Activated CD4-positive, alpha-beta T cell treated with anti-CD3 and anti-CD28 coated beads for 1 hour (primary cell): Measurements from ENCODE around the gene MPPE1.
"Not testable (repeated sequence)": the region's sequence is repeated elsewhere in the genome, so short reads cannot be mapped to it uniquely, and the experiment has no call there.

ENCODE experiments used
- DNase-seq: peaks from one replicate; pipeline ENCODE4 v3.0.0-alpha.2; 2020

The MPPE1 gene, protein sequence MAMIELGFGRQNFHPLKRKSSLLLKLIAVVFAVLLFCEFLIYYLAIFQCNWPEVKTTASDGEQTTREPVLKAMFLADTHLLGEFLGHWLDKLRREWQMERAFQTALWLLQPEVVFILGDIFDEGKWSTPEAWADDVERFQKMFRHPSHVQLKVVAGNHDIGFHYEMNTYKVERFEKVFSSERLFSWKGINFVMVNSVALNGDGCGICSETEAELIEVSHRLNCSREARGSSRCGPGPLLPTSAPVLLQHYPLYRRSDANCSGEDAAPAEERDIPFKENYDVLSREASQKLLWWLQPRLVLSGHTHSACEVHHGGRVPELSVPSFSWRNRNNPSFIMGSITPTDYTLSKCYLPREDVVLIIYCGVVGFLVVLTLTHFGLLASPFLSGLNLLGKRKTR

DNA sequence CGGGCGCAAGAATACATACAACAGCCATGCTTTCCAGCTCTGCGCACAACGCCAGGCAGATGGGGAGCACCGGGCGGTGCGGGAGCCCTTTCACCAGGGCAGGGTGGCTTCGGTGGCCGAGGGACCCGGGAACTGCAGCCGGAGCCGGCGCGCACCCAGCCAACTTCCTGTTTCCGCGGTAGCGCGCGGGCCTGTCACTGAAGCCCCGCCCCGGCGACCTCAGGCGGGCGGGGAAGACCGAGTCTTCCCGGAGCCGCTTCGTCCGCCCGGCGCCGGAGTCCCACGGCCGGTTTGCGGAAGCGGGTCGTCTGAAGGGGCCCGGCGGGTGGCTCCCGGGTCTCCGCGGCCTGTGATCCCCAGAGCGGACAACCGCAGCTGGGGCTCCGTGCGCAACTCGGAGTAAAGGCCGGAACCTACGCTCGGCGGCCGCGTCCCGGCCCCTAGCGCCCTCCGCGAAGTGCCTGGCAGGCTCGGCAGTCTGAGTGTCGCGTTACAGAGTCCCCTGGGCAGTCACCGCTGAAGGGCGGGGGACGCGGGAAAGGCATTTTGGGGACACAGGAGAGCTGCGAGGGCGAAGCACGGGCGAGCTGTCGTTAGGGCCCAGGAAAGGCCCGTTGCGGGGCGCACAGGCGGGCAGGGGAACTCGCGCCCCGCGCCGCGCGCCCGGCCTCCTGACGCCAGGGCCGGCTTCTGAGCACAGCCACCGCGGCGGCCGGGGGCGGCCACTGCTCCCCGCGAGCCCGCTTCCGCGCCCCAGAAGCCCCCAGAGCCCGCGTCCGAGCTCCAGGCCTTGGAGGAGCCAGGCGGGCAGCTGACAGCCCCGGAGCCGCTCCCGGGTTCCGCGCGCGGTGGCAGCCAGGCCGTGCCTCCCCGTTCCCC, at the start of gene MPPE1:
MPPE1 (minus strand) TSS at position 136 of the 879 bp plus-strand sequence. CDS start 11,053 bp downstream, outside the sequence.
- peak; percentile 72 for DNase-seq

- DNase-seq: no peak
Measured at GRCh38 chr18:11957636-11958035, 49.5 kb upstream of the MPPE1 start.

DNA sequence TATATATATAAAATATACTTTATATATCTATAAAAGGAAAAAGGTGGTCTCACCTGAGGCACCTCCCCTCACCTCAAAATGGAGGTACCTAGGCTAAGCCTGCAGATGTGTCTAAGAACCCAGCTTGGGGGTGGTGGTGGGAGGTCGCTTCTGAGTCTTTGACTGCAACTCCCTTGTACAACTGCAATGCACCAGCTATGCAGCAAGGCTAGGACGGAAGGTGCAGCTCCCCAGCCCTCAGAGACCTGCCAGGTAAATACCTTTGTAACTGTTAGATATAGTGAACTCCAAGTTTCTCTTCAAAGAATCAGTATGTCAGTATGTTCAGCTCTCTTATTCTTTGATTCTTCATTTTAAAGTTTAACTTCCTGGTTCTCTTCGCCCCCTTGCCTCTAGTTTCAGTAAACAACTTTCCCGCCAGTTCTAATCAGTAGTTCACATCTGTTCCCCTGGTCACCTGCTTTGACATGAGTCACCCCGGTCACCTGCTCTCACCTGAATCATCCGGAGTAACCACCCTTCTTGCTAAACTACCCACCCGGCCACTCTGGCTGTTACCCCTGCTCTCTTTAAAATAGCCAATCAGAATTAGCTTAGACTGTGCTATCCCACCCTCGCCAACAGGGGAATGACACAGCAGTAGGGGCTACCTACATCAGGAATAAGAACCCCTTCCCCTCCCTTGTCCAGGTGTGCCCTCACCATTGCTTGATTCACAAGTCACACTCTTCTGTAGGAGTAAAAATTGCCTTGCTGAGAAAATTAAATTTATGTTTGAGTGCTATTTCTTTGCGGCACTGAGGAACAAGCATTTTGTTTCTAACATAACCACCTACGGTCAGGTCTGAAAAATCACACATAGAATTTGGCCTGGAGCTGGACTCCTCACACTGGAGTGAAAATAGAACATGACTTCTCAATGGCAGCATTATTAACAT, 48.5 kb upstream of the MPPE1 start:
- no peak for DNase-seq

- no peak for DNase-seq
Measured at GRCh38 chr18:11955239-11956029, 47.3 kb upstream of the MPPE1 start.

DNA sequence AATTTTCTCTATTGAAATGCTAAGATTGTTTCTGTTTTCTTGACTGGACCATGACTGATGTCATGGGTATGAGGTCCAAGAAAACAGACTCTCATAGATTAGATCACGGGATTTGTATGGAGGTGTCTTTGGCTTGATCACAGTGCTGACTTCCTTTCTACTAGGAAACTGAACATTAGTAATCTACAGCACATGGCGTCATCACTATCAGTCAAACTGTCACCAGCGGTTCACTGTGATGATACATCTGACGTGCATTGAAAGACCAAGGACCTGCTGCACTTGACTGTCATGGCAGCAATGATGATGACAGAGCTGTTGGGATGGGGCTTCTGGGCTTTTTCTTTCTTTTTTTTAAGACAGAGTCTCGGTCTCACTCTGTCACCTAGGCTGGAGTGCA, 45.0 kb upstream of the MPPE1 start:
- DNase-seq: no peak

- no peak for DNase-seq
Measured at GRCh38 chr18:11951390-11951851, 43.3 kb upstream of the MPPE1 start.

DNA sequence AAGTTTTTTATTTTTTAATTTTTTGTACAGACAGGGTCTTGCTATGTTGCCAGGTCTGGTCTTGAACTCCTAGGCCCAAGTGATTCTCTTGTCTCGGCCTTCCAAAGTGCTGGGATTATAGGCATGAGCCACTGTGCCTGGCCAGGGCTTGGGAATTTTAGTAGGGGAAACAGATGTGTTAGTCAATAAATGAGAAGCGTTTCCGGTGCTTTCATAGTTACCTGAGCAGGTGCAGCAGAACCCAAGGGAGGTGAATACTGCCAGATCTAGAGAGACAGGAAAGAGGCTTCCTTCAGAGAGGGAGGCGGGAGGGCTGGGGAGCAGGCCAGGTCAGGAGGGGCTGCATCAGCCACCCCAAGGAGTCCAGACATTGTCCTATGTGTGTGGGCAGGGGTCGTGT, 42.7 kb upstream of the MPPE1 start:
- no peak for DNase-seq

- no peak for DNase-seq
Measured at GRCh38 chr18:11948852-11949523, 40.9 kb upstream of the MPPE1 start.

DNA sequence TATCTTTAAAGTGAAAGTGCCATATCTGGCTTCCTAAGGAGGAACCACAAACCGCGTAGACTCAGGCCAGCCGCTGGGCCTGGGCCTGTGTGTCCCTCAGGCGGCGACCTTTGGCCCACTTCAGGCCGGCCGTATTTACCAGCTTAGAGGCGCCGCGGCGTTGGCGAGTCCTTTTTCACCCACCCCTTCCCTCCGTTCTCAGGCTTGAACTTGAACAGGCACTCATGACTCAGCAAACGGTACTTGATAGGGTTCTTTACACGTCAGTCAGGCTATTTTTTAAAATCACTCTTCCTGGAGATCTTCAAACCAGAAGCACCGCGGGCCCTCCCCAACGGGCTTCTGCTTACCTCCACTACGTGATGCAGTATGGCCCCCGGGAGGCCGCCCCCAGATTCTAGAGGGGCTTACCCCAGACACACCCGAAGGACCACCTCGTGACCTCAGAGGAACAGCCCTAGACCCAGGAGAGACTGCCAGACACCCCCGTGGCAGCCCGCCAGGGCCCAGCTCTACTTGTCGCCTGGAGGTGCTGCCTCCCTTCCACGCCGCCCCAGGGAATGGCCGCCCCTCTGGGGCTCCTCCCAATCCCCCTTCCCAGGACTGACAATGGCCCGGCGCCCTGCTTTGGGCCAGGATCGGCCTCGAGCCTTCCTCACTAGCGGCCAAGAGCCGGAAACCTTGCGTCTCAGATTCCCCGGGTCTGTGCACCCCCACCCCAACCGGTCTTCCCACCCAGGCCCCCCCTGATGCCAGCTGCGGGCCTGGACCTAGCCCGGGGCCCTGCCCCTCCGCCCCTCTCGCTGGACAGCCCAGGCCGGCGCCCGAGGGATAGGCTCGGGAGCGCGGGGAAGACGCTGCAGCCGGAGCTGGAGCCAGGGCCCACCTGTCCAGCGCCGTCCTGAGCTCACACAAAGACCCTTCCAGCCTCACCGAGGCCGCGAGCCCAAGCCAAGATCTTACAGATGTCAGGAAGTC, 39.4 kb upstream of the MPPE1 start:
- peak; percentile 37 for DNase-seq

- DNase-seq: no peak
Measured at GRCh38 chr18:11946756-11947155, 38.6 kb upstream of the MPPE1 start.

DNA sequence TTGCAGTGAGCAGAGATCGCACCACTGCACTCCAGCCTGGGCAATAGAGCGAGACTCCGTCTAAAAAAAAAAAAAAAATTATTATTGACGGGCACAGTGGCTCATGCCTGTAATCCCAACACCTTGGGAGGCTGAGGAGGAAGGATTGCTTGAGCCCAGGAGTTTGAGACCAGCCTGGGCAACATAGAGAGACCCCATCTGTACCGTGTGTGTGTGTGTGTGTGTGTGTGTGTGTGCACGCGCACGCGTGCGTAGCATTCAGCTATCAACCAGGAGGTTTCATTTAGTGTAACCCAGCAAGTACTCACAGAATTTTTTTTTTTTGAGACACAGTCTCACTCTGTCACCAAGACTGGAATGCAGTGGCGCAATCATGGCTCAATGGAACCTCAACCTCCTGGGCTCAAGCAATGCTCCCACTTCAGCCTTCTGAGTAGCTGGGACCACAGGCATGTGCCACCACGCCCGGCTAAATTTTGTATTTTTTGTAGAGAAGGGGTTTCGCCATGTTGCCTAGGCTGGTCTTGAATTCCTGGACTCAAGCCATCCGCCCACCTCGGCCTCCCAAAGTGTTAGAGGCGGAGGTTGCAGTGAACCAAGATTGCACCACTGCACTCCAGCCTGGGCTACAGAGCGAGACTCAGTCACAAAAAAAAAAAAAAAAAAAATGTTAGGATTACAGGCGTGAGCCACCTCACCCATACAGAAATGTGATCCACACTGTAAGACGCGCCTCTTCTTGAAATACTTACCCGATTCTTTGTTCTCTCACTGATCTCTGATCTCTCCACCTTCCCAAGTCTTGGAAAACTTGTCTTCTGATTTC, 37.9 kb upstream of the MPPE1 start:
- DNase-seq: not testable (repeated sequence)

DNA sequence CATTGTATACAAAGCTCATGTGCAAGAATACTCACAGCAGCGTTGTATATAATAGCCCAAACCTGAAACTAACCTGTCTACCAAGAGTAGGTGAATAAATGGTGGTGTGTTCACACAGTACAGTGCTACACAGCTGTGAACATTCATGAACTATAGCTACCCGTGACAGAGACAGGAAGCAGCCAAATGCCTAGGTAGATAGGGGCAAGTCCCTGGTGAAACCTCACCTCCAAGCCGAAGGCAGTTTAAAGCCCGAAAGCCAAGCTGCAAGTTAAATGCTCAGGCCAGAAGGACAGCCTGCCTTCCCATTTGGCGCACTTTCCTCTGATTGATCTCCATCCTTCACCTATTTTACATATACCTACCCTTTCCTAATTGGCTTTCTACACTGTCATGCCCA, 36.7 kb upstream of the MPPE1 start:
- DNase-seq: no peak

GRCh38 chr18:11944252-11944651, 36.1 kb upstream of the MPPE1 start:
- DNase-seq: no peak

DNA sequence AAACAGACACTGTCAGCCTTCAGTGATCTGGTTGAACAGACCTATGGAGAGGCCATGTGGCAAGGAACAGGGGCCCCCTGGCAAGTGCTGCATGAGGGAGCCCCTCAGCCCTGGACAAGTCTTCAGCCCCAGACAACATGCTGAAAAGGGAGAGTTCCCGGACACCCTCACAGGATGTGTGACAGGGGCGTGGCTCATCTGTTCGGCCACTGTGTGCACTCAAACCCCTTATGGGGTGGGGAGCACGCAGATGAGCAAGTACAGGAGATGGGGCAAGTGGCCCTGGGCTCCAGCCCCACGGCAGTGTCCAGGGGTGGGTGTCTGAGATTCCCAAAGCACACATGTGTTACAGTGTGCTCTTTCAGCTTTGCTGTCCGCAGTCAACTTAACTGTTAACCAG, 35.4 kb upstream of the MPPE1 start:
- DNase-seq: no peak

DNA sequence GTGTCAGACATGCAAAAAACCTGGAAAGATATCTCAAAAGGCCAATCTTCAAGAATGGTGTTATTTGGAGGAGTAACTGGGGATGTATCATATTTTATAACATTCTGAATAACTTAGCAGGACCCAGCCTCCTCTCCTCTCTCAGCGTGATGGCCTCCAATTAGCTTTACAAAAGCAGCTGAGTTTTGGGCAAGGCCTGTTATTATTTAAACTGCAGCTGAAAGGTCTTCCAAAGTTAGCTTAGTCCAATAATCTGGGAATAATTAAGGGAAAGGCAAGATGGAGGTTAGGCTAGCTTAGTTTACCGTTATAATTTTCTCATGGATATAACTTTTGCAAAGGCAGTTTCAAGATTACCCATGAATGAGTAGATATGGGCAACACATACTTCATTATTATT, 32.8 kb upstream of the MPPE1 start:
- DNase-seq: no peak

DNA sequence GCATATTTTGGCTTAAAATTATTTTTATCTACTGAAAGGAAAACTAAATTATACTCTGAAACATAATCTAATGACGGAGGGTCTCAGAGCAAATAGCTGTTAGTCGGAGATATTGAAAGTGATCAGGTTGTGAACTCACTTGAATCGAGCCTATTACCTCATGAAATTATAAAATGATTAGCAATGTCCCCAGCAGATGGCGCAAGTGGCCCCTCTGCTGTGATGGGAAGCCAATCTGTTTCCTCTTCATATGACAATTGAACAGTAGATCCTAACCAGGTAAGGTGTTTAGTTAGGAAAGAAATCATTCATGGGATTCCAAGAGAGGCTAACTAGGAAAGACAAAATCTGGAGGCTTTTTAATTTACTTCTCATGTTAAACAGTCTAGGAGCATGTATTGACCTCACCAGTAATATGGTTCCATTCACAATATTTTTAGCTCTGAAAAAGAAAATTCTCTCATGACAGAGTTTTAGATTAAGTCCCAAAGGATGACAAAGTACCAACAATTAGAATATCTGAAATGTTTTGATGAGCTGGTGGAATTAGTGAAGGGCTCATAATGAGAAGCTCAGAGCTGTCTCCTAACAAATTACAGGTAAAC, 29.9 kb upstream of the MPPE1 start:
- DNase-seq: peak; percentile 59

GRCh38 chr18:11932393-11932792, 24.3 kb upstream of the MPPE1 start:
- no peak for DNase-seq

DNA sequence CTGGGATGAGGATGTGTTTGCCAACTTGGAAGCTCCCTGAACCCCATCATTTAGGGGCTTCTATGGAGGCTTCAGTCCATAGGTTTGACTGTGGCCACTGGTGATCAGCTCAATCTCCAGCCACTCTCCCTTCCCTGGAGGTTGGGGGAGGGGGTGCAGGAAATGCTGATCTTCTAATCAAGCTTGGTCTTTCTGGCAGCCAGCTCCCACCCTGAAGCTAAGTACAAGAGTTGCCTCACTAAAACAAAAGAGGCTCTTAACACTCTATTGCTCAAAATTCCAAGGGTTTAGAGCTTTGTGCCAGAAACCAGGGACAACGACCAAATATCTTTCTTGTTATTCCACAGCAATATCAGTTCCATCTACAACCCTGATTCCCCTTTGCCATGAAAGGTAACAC, 19.4 kb upstream of the MPPE1 start:
- DNase-seq: no peak
